Measurements from ENCODE around the gene KATNB1. TPM values are rescaled to one million over a fixed set of nuclear protein-coding genes. Genes with fewer than 3 reads are reported as not detected.

Gene KATNB1
- total RNA-seq: 10 to 100 TPM; 21.0 to 22.3 TPM
- polyA plus RNA-seq (2013, experiment 1 of 2): 16.8 TPM
- 20.9 TPM for polyA plus RNA-seq (2013, experiment 2 of 2)
- 5.4 to 91.5 (median 32.7) reads per million in 172 experiments for total RNA-seq

GRCh38 chr16:57735755-57736418 lies at the start of gene KATNB1:
Gene KATNB1 (plus strand): TSS chr16:57735770. CDS start chr16:57737244, 1,474 bp downstream.
- TF ChIP-seq, protein P1, sequence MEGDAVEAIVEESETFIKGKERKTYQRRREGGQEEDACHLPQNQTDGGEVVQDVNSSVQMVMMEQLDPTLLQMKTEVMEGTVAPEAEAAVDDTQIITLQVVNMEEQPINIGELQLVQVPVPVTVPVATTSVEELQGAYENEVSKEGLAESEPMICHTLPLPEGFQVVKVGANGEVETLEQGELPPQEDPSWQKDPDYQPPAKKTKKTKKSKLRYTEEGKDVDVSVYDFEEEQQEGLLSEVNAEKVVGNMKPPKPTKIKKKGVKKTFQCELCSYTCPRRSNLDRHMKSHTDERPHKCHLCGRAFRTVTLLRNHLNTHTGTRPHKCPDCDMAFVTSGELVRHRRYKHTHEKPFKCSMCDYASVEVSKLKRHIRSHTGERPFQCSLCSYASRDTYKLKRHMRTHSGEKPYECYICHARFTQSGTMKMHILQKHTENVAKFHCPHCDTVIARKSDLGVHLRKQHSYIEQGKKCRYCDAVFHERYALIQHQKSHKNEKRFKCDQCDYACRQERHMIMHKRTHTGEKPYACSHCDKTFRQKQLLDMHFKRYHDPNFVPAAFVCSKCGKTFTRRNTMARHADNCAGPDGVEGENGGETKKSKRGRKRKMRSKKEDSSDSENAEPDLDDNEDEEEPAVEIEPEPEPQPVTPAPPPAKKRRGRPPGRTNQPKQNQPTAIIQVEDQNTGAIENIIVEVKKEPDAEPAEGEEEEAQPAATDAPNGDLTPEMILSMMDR (IDR thresholded peaks at IDR 0.05): no peak
- peak within 1 kb of the TSS; percentile 95 for H3K4me3 Mint-ChIP-seq
- H3K36me3 Mint-ChIP-seq (ENCODE audit: low read depth): peaks cover 25% of the 10 kb centered on the region
- Histone ChIP-seq H3K4me1 (ENCODE audit: insufficient read depth, low read length) (peaks cover 29% of the 10 kb centered on the region), H3K27ac (ENCODE audit: low read depth in 1 of 2, low read length in 2 of 2) (peak within 1 kb of the TSS; percentile 60 to 77), H3K4me3 (ENCODE audit: low read length) (peak within 1 kb of the TSS; percentile 78), H3K9me3 (ENCODE audit: control insufficient read depth in 1 of 2, insufficient read depth in 1 of 2, low read length in 2 of 2) (no peaks in the 10 kb centered on the region), H3K27me3 (ENCODE audit: control insufficient read depth in 1 of 2, insufficient read depth in 2 of 2, low read length in 2 of 2) (no peaks in the 10 kb centered on the region), H3K36me3 (ENCODE audit: insufficient read depth, low read length) (no peaks in the 10 kb centered on the region)
- peaks cover 33% of the 10 kb centered on the region for H3K4me1 Mint-ChIP-seq (ENCODE audit: low read depth)
- DNase-seq (no peak), ATAC-seq (ENCODE audit: poor library complexity) (peak; percentile 18)
- POLR2A ChIA-PET: interaction anchor here (0.6 to 2.9 kb wide), 19 partner anchors 13 to 436 kb away, joined by 3 to 18 read pairs (median 4); partner anchors contain the start of genes CCDC102A, CFAP20, DRC7 and MMP15
- H3K27ac Mint-ChIP-seq: peak within 1 kb of the TSS; percentile 87
- intact Hi-C loops (cut with DNase I, micrococcal nuclease): loop anchor here (1.0 to 10.0 kb wide), 11 partner anchors 41 to 899 kb away; partner anchors contain the start of genes CFAP20 (in 2 of the 2), CCDC102A (in 1 of the 2), CSNK2A2 (in 1 of the 2) and HERPUD1 (in 1 of the 2)
- CTCF ChIA-PET: interaction anchor here (0.7 to 1.7 kb wide), 4 partner anchors 264 to 1533 kb away, joined by 3 to 4 read pairs (median 3); partner anchors contain the start of genes CFAP20 and POLR2C
- no peaks in the 10 kb centered on the region for H3K27me3 Mint-ChIP-seq
- H3K9me3 Mint-ChIP-seq: peaks cover 6% of the 10 kb centered on the region

- POLR2A ChIA-PET: no interaction called here
- H3K4me1 ChIP-seq (ENCODE audit: insufficient read depth, low read length): peaks cover 17% of the 10 kb centered on the region
These were observed 49.0 kb upstream of the KATNB1 start for GRCh38 chr16:57686577-57686976.

GRCh38 chr16:57687363-57687929 lies 48.1 kb upstream of the KATNB1 start:
- Mint-ChIP-seq H3K9me3 (no peaks in the 10 kb centered on the region), H3K36me3 (ENCODE audit: low read depth) (no peaks in the 10 kb centered on the region), H3K4me3 (no peak overlapping the region), H3K27ac (peak overlapping the region; percentile 19), H3K27me3 (no peaks in the 10 kb centered on the region), H3K4me1 (ENCODE audit: low read depth) (peaks cover 12% of the 10 kb centered on the region)
- H3K4me1 ChIP-seq (ENCODE audit: insufficient read depth, low read length): peaks cover 17% of the 10 kb centered on the region
- H3K4me3 ChIP-seq (ENCODE audit: low read length): no peak overlapping the region
- ChIA-PET POLR2A (no interaction called here), CTCF (no interaction called here)
- TF ChIP-seq, protein P1 (IDR thresholded peaks at IDR 0.05): no peak
- intact Hi-C loops (cut with DNase I, micrococcal nuclease): no loop called here
- H3K36me3 ChIP-seq (ENCODE audit: insufficient read depth, low read length): no peaks in the 10 kb centered on the region
- no peak overlapping the region for H3K27ac ChIP-seq (ENCODE audit: low read depth in 1 of 2, low read length in 2 of 2)
- no peaks in the 10 kb centered on the region for H3K27me3 ChIP-seq (ENCODE audit: control insufficient read depth in 1 of 2, insufficient read depth in 2 of 2, low read length in 2 of 2)
- H3K9me3 ChIP-seq (ENCODE audit: control insufficient read depth in 1 of 2, insufficient read depth in 1 of 2, low read length in 2 of 2): no peaks in the 10 kb centered on the region
- DNase-seq (no peak), ATAC-seq (ENCODE audit: poor library complexity) (no peak)

More at GRCh38 chr16:57686577-57686976, 49.0 kb upstream of the KATNB1 start:
- TF ChIP-seq, protein P1 (IDR thresholded peaks at IDR 0.05): no peak
- H3K9me3 ChIP-seq (ENCODE audit: control insufficient read depth in 1 of 2, insufficient read depth in 1 of 2, low read length in 2 of 2): no peaks in the 10 kb centered on the region
- H3K36me3 Mint-ChIP-seq (ENCODE audit: low read depth): no peaks in the 10 kb centered on the region
- CTCF ChIA-PET: no interaction called here
- H3K27ac Mint-ChIP-seq: no peak overlapping the region
- intact Hi-C loops (cut with DNase I, micrococcal nuclease): no loop called here
- H3K27me3 ChIP-seq (ENCODE audit: control insufficient read depth in 1 of 2, insufficient read depth in 2 of 2, low read length in 2 of 2): no peaks in the 10 kb centered on the region
- no peaks in the 10 kb centered on the region for H3K9me3 Mint-ChIP-seq
- no peaks in the 10 kb centered on the region for H3K36me3 ChIP-seq (ENCODE audit: insufficient read depth, low read length)
- H3K4me1 Mint-ChIP-seq (ENCODE audit: low read depth): peaks cover 12% of the 10 kb centered on the region
- H3K27ac ChIP-seq (ENCODE audit: low read depth in 1 of 2, low read length in 2 of 2): no peak overlapping the region
- no peak overlapping the region for H3K4me3 Mint-ChIP-seq
- ATAC-seq (ENCODE audit: poor library complexity) (no peak), DNase-seq (no peak)
- no peak overlapping the region for H3K4me3 ChIP-seq (ENCODE audit: low read length)
- H3K27me3 Mint-ChIP-seq: no peaks in the 10 kb centered on the region

Data from CD4-positive, alpha-beta T cell (primary cell).